Mucosa of descending colon (tissue), 3 donors: Measurements from ENCODE around the gene VIT. TPM values are rescaled to one million over a fixed set of nuclear protein-coding genes. Genes with fewer than 3 reads are reported as not detected.

Experiments used
- ATAC-seq: fragments of 200-7000 bp; cut with Tn5 transposase; one replicate; pipeline ENCODE4 v1.9.1; 2020; ENCODE audit warnings: mild to moderate bottlenecking, moderate library complexity
- DNase-seq, 3 donors: peaks; one replicate each; pipeline ENCODE4 v3.0.0-alpha.2; 2020
- H3K36me3 ChIP-seq: fragments of 200-600 bp; one replicate; pipeline ENCODE4 v1.8.0; 2021; ENCODE audit warnings: low read depth, mild to moderate bottlenecking
- H3K4me1 ChIP-seq: fragments of 200-600 bp; one replicate; pipeline ENCODE4 v1.8.0; 2021; ENCODE audit warnings: low read depth, mild to moderate bottlenecking
- H3K4me3 ChIP-seq: fragments of 200-600 bp; one replicate; pipeline ENCODE4 v1.8.0; 2021; ENCODE audit warnings: mild to moderate bottlenecking
- H3K9me3 ChIP-seq: fragments of 200-600 bp; one replicate; pipeline ENCODE4 v1.8.0; 2021; ENCODE audit warnings: mild to moderate bottlenecking
- intact Hi-C, 2 donors: fragments of 100-400 bp; cut with DNase I in 1 of 2; cut with micrococcal nuclease in 1 of 2; formaldehyde crosslinking; loops; one replicate each; pipeline versions ENCODE4 v1.11.0 to v1.11.1; 2022; cut with DNase I, micrococcal nuclease
- total RNA-seq, 3 donors: library from RNA; stranded (reverse); fragmentation: NEBNext Ultra II Directional in 2 of 3; extraction: Animal tissue kit (Norgen Biotek cat#: 25700) in 2 of 3; gene quantifications; one replicate each; pipeline versions ENCODE4 v1.2.1 to v1.2.4, GENCODE V29; 2021 to 2023
- TF ChIP-seq, protein P1 (sequence below): fragments of 200-600 bp; IDR thresholded peaks from one replicate; pipeline ENCODE4 v1.8.0; 2022; ENCODE audit warnings: antibody characterized with exemption, mild to moderate bottlenecking
- donor health status: DM: no; HTN: no; CAD: no; lungs with moderate emphysema.
- donor health status: DM: no; HTN: no; CAD: no.
- donor health status: DM: no; HTN: yes; CAD: no.

VIT gene
- total RNA-seq, 3 donors from 2014 or later, result 1.3 to 3.5 TPM; not detected in 1

DNA sequence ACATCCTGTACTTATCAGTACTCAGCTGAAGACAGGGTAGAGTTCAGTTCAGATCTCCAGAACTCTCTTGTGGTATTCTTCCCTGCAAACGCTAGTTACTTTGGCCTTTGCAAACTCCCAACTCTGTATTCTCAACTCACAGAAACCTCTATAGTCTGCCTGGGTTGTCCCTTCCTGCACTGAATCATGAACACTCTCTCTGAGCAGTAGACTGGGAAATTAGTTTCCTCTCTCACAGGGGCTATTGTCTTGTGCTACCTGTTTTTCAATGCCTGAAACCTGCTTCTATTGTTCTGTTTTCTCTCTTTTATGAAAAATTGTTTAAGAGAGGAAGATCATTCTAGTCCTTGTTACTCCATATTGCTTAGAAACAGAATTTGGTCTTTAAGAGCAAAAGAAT, 134.7 kb downstream of the VIT start:
- Histone ChIP-seq H3K4me3 (no peak overlapping the region), H3K36me3 (no peaks in the 10 kb centered on the region), H3K4me1 (no peaks in the 10 kb centered on the region), H3K9me3 (no peaks in the 10 kb centered on the region)
- intact Hi-C loops, result no loop called here
- DNase-seq (no peak), ATAC-seq (peak; percentile 10)
- TF ChIP-seq, protein P1, sequence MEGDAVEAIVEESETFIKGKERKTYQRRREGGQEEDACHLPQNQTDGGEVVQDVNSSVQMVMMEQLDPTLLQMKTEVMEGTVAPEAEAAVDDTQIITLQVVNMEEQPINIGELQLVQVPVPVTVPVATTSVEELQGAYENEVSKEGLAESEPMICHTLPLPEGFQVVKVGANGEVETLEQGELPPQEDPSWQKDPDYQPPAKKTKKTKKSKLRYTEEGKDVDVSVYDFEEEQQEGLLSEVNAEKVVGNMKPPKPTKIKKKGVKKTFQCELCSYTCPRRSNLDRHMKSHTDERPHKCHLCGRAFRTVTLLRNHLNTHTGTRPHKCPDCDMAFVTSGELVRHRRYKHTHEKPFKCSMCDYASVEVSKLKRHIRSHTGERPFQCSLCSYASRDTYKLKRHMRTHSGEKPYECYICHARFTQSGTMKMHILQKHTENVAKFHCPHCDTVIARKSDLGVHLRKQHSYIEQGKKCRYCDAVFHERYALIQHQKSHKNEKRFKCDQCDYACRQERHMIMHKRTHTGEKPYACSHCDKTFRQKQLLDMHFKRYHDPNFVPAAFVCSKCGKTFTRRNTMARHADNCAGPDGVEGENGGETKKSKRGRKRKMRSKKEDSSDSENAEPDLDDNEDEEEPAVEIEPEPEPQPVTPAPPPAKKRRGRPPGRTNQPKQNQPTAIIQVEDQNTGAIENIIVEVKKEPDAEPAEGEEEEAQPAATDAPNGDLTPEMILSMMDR, result no peak

- DNase-seq (no peak), ATAC-seq (no peak)
- H3K4me3 ChIP-seq, result no peak overlapping the region
- H3K4me1 ChIP-seq, result no peaks in the 10 kb centered on the region
- TF ChIP-seq, protein P1, result no peak
- H3K9me3 ChIP-seq, result no peaks in the 10 kb centered on the region
- intact Hi-C loops, result no loop called here
- no peaks in the 10 kb centered on the region for H3K36me3 ChIP-seq
Measured at GRCh38 chr2:36834203-36834602, 137.7 kb downstream of the VIT start.

DNA sequence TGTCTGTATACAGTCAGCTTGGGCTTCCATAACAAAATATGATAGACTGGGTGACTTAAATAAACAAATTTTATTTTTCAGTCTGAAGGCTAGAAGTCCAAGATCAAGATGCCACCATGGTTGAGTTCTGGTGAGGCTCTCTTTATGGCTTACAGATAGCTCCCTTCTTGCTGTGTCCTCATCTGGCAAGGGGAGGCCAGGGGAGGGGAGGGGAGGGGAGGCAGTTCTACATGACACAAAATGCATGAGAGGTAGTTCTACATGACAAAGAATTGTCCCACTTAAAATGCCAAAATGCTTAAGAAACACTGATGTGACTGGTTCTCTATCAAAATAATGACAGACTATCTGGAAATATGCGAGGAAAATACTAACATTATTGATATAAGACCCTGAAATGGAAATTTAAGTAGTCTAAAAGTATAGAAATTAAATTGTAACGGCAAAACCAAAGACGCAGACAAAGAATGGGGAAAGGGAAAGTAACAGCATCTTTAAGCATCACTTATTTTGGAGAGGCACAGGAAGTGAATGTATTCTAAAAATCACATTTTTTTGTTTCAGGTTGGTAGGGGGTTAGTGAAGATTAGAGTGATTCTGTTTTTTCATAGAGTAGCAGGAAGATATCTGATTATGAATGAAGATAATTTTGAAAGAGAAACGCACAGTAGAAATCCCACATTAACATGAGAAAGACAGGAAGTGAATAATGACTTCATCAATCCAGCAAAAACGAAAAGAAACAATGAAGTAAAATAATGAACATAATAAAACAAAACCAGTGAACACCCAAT, 138.4 kb downstream of the VIT start:
- Histone ChIP-seq H3K36me3 (no peaks in the 10 kb centered on the region), H3K9me3 (no peaks in the 10 kb centered on the region), H3K4me3 (no peak overlapping the region), H3K4me1 (no peaks in the 10 kb centered on the region)
- DNase-seq (no peak), ATAC-seq (no peak)
- TF ChIP-seq, protein P1, result no peak
- intact Hi-C loops, result no loop called here

DNA sequence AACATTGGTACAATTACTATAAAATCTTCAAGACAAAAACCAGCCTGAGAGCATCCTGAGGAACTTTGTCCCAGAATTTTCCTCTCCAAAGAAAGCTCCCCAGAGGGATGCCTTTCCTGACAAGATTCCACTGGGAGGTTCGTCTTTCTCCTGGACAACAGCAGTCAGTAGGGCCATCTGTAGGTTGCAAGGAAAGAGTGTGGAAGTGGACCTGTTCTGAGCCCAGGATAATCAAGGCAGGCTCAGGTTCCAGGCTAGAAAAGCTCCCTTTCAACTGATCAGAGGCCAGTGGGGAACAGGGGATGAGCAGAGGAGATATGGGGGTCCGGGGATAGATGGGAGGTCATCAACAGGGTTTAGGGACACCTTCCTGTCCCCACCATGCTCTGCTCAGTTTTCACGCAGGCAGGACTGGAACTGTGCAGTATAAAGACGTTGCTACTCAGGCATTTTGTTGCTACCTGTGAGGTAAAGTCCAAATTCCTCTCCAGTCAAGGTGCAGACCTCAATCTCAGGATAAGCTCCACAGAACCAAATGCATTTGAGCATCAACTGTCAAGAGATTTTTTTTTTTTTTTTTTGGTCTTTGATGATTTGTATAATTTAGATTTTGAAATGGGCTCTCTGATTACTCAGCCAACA, 143.6 kb downstream of the VIT start:
- ATAC-seq (peak; percentile 74), DNase-seq (no peak)
- Histone ChIP-seq H3K4me3 (no peak overlapping the region), H3K9me3 (no peaks in the 10 kb centered on the region), H3K36me3 (no peaks in the 10 kb centered on the region), H3K4me1 (peaks cover 7% of the 10 kb centered on the region)
- TF ChIP-seq, protein P1, result no peak
- intact Hi-C loops, result no loop called here

- intact Hi-C loops, result no loop called here
- TF ChIP-seq, protein P1, result no peak
- Histone ChIP-seq H3K4me3 (no peak overlapping the region), H3K4me1 (peaks cover 7% of the 10 kb centered on the region), H3K9me3 (no peaks in the 10 kb centered on the region), H3K36me3 (no peaks in the 10 kb centered on the region)
- DNase-seq (no peak), ATAC-seq (no peak)
Measured at GRCh38 chr2:36843838-36844237, 147.3 kb downstream of the VIT start.
